Astrocyte (in vitro differentiated cells and primary cell): ENCODE results near the gene AMER2. TPM values are rescaled to one million over a fixed set of nuclear protein-coding genes. Genes with fewer than 3 reads are reported as not detected.
"Not testable (repeated sequence)": the region's sequence is repeated elsewhere in the genome, so short reads cannot be mapped to it uniquely, and the experiment has no call there.

Experiments used
- DNase-seq: peaks from one replicate; pipeline ENCODE4 v3.0.0-alpha.2; 2010; ENCODE audit warnings: low read depth
- FAIRE-seq: peaks from 2 replicates; lab custom pipeline; 2011; peaks lifted over from hg19 to GRCh38; lab: Jason Lieb, UNC
- H2AFZ ChIP-seq: 2 replicates; pipeline ENCODE4 v1.6.0; 2012; ENCODE audit warnings: low read depth, low read length, inconsistent platforms
- H3K27ac ChIP-seq: 2 replicates; pipeline ENCODE4 v1.5.1; 2011; ENCODE audit warnings: low read depth, low read length, inconsistent platforms
- H3K27me3 ChIP-seq: 2 replicates; pipeline ENCODE4 v1.6.0; 2011; ENCODE audit warnings: low read length, inconsistent platforms; ENCODE audit not compliant: insufficient read depth
- H3K36me3 ChIP-seq: 2 replicates; pipeline ENCODE4 v1.5.1; 2011; ENCODE audit warnings: low read length, inconsistent platforms; ENCODE audit not compliant: insufficient read depth
- H3K4me1 ChIP-seq: 2 replicates; pipeline ENCODE4 v1.5.1; 2011; ENCODE audit warnings: low read length, inconsistent platforms; ENCODE audit not compliant: insufficient read depth
- H3K4me2 ChIP-seq: 2 replicates; pipeline ENCODE4 v1.6.0; 2012; ENCODE audit warnings: low read length, inconsistent platforms
- H3K4me3 ChIP-seq: 2 replicates; pipeline ENCODE4 v1.5.1; 2011; ENCODE audit warnings: low read depth, mild to moderate bottlenecking, low read length, inconsistent platforms; ENCODE audit not compliant: insufficient read depth
- H3K79me2 ChIP-seq: 2 replicates; pipeline ENCODE4 v1.6.0; 2012; ENCODE audit warnings: mild to moderate bottlenecking, low read length, inconsistent platforms; ENCODE audit not compliant: insufficient read depth
- H3K9ac ChIP-seq: 2 replicates; pipeline ENCODE4 v1.6.0; 2012; ENCODE audit warnings: mild to moderate bottlenecking, low read length, inconsistent platforms
- H3K9me3 ChIP-seq: 2 replicates; pipeline ENCODE4 v1.5.1; 2012; ENCODE audit warnings: low read depth, mild to moderate bottlenecking, low read length, inconsistent platforms; ENCODE audit not compliant: insufficient read depth
- H4K20me1 ChIP-seq: 2 replicates; pipeline ENCODE4 v1.6.0; 2012; ENCODE audit warnings: low read length, inconsistent platforms; ENCODE audit not compliant: insufficient read depth
- H3K27ac Mint-ChIP-seq: one replicate; pipeline ENCODE4 v1.8.0; 2021; ENCODE audit warnings: mild to moderate bottlenecking, mixed read lengths; ENCODE audit not compliant: unreplicated experiment
- H3K27me3 Mint-ChIP-seq: one replicate; pipeline ENCODE4 v1.8.0; 2021; ENCODE audit warnings: low read depth, mixed read lengths; ENCODE audit not compliant: unreplicated experiment
- H3K36me3 Mint-ChIP-seq: one replicate; pipeline ENCODE4 v1.8.0; 2021; ENCODE audit warnings: low read depth, mixed read lengths; ENCODE audit not compliant: unreplicated experiment
- H3K4me1 Mint-ChIP-seq: one replicate; pipeline ENCODE4 v1.8.0; 2021; ENCODE audit warnings: low read depth, mixed read lengths; ENCODE audit not compliant: unreplicated experiment
- H3K4me3 Mint-ChIP-seq: one replicate; pipeline ENCODE4 v1.8.0; 2021; ENCODE audit warnings: mild to moderate bottlenecking, moderate library complexity, mixed read lengths; ENCODE audit not compliant: unreplicated experiment
- H3K9me3 Mint-ChIP-seq: one replicate; pipeline ENCODE4 v1.8.0; 2021; ENCODE audit warnings: mild to moderate bottlenecking, mixed read lengths; ENCODE audit not compliant: unreplicated experiment
- CTCF ChIP-seq: IDR thresholded peaks from 2 replicates; pipeline ENCODE4 v1.5.1; 2011; ENCODE audit warnings: low read depth, mild to moderate bottlenecking, inconsistent platforms, low read length, moderate library complexity; ENCODE audit not compliant: insufficient read depth
- EZH2 ChIP-seq: IDR thresholded peaks from 2 replicates; pipeline ENCODE4 v1.6.1; 2012; ENCODE audit warnings: mild to moderate bottlenecking, low read length, inconsistent platforms; ENCODE audit not compliant: insufficient read depth
- total RNA-seq: library from RNA; stranded (reverse); gene quantifications from 2 replicates; pipeline ENCODE4 v1.2.1, GENCODE V29; 2021

AMER2 gene
- total RNA-seq, 1 donor from 2014 or later: 0.02 TPM

GRCh38 chr13:25167382-25168174 is 4.5 kb downstream of the AMER2 start:
- peaks cover 10% of the 10 kb centered on the region for H3K4me1 ChIP-seq
- H3K27me3 ChIP-seq: peaks cover 33% of the 10 kb centered on the region
- H4K20me1 ChIP-seq: no peaks in the 10 kb centered on the region
- Mint-ChIP-seq H3K36me3 (no peaks in the 10 kb centered on the region), H3K27me3 (peaks cover 33% of the 10 kb centered on the region), H3K27ac (no peak overlapping the region), H3K4me1 (peaks cover 2% of the 10 kb centered on the region), H3K9me3 (peaks cover 3% of the 10 kb centered on the region), H3K4me3 (no peak overlapping the region)
- H3K9ac ChIP-seq: no peak overlapping the region
- H3K4me2 ChIP-seq: no peak overlapping the region
- TF ChIP-seq CTCF: no peak
- no peak for TF ChIP-seq EZH2
- no peak for FAIRE-seq
- no peak for DNase-seq
- H3K79me2 ChIP-seq: no peaks in the 10 kb centered on the region
- no peak overlapping the region for H2AFZ ChIP-seq
- no peak overlapping the region for H3K4me3 ChIP-seq
- no peak overlapping the region for H3K27ac ChIP-seq
- H3K9me3 ChIP-seq: no peaks in the 10 kb centered on the region
- no peaks in the 10 kb centered on the region for H3K36me3 ChIP-seq

- Histone ChIP-seq H3K27me3 (peaks cover 23% of the 10 kb centered on the region), H3K9me3 (no peaks in the 10 kb centered on the region), H3K9ac (no peak overlapping the region), H4K20me1 (no peaks in the 10 kb centered on the region), H3K4me2 (no peak overlapping the region), H3K4me3 (no peak overlapping the region), H2AFZ (no peak overlapping the region), H3K27ac (no peak overlapping the region), H3K4me1 (peaks cover 2% of the 10 kb centered on the region), H3K79me2 (no peaks in the 10 kb centered on the region), H3K36me3 (no peaks in the 10 kb centered on the region)
- FAIRE-seq: no peak
- no peak for DNase-seq
- Mint-ChIP-seq H3K4me3 (no peak overlapping the region), H3K27me3 (peaks cover 21% of the 10 kb centered on the region), H3K27ac (no peak overlapping the region), H3K4me1 (no peaks in the 10 kb centered on the region), H3K36me3 (no peaks in the 10 kb centered on the region), H3K9me3 (peaks cover 3% of the 10 kb centered on the region)
- TF ChIP-seq CTCF: no peak
- TF ChIP-seq EZH2: no peak
Observed at GRCh38 chr13:25166306-25166705, 5.8 kb downstream of the AMER2 start.

- Histone ChIP-seq H3K9ac (no peak overlapping the region), H3K79me2 (no peaks in the 10 kb centered on the region), H3K36me3 (no peaks in the 10 kb centered on the region), H3K4me1 (no peaks in the 10 kb centered on the region), H3K9me3 (no peaks in the 10 kb centered on the region), H2AFZ (no peak overlapping the region), H3K4me3 (no peak overlapping the region), H3K27me3 (peaks cover 21% of the 10 kb centered on the region), H3K4me2 (no peak overlapping the region), H4K20me1 (no peaks in the 10 kb centered on the region), H3K27ac (no peak overlapping the region)
- H3K36me3 Mint-ChIP-seq: no peaks in the 10 kb centered on the region
- peaks cover 17% of the 10 kb centered on the region for H3K27me3 Mint-ChIP-seq
- no peaks in the 10 kb centered on the region for H3K4me1 Mint-ChIP-seq
- TF ChIP-seq EZH2 (no peak), CTCF (no peak)
- H3K4me3 Mint-ChIP-seq: no peak overlapping the region
- DNase-seq (no peak), FAIRE-seq (no peak)
- peaks cover 3% of the 10 kb centered on the region for H3K9me3 Mint-ChIP-seq
- no peak overlapping the region for H3K27ac Mint-ChIP-seq
Observed at GRCh38 chr13:25165663-25166062, 6.4 kb downstream of the AMER2 start.

GRCh38 chr13:25165163-25165562 is 6.9 kb downstream of the AMER2 start:
- H3K9me3 ChIP-seq, H3K27ac ChIP-seq, H3K4me3 Mint-ChIP-seq, H3K36me3 ChIP-seq, H3K27ac Mint-ChIP-seq, H3K9ac ChIP-seq, DNase-seq, H3K36me3 Mint-ChIP-seq, H3K4me1 ChIP-seq, H3K79me2 ChIP-seq, H3K9me3 Mint-ChIP-seq, H2AFZ ChIP-seq, H4K20me1 ChIP-seq, H3K4me3 ChIP-seq, H3K4me1 Mint-ChIP-seq, FAIRE-seq, H3K4me2 ChIP-seq: not testable (repeated sequence)
- peaks cover 14% of the 10 kb centered on the region for H3K27me3 Mint-ChIP-seq
- H3K27me3 ChIP-seq: peaks cover 18% of the 10 kb centered on the region
